Jurkat, Clone E6-1 (cell line): ENCODE data around the gene ARHGEF28.

Source experiments
- DNase-seq: peaks from one replicate; pipeline ENCODE4 v3.0.0-alpha.2; 2011; ENCODE audit warnings: low read depth, low spot score
- H3K4me3 ChIP-seq: 2 replicates; pipeline ENCODE4 v1.5.1; 2011; ENCODE audit warnings: mild to moderate bottlenecking, low read length, control low read depth, moderate library complexity

Gene ARHGEF28

DNA sequence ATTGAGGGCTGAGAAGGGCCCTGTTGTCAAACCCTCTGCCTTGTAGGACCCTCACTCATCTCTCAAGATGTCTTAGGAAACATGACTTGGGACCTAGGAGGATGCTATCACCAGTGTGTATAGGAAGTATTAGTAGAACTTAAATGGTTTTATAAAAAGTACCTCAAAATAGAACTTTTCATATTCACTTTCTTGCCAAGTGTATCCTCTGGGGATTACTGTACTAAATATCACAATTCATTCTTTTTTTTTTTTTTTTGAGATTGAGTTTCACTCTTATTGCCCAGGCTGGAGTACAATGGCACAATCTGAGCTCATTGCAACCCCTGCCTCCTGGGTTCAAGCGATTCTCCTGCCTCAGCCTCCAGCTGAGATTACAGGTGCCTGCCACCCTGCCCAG lies 56.2 kb downstream of the ARHGEF28 start:
- DNase-seq = no peak

DNA sequence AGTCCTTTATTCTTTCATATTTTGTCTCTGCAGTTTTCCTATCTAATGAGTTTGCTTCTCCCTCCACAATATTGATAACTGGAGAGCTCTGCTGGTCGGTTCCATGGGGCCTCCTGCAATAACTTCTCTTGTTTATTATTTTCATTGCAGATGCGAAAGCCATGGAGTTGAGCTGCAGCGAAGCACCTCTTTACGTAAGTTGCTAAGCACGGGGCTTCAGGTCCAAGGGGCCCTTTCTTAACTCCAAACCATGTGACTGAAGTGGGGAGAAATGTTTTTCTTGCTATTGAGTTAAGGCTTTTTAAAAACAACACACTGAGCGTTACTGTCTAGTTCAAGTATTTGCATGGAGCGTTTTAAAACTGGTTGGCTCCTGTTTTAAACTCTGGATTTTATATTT lies 58.7 kb downstream of the ARHGEF28 start:
- H3K4me3 ChIP-seq = no peak overlapping the region
- no peak for DNase-seq

More for the DNA sequence above, 56.2 kb downstream of the ARHGEF28 start:
- no peak overlapping the region for H3K4me3 ChIP-seq

DNA sequence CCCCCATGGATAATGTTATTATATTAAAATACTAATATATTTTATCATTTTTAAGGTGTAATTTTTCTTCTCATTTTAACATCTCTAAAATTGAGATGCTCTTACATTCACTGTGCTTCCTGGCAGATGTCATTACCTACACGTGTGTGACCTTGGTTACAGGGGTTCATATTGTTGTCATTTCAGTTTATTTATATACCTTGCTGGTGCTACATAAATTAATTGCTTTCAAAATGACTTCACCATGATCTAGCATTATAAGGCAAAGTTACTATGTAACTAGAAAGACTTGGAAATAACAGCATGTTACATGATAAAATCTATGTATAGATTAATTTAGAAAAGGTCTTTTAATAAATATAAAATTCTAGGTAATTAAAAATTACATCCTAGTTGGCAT lies 60.9 kb downstream of the ARHGEF28 start:
- no peak for DNase-seq
- H3K4me3 ChIP-seq = no peak overlapping the region

DNA sequence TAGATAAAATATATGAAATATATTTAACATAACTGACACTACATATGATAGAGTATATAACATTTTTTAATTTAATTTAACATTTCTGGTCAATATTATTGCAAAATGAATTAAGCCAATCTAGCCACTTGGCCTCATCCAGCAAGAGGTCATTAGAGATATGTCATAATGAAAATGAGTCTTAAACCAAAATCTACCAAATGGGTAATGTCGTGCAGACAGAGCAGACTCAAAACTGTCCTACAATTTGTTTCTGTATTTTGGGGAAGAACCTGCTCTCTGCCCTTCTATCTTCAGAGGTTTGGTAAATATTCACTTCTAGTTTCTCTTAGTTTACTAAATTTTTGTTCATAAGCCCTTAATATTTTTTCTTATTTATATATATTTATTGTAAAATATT lies 61.4 kb downstream of the ARHGEF28 start:
- no peak overlapping the region for H3K4me3 ChIP-seq
- DNase-seq = no peak

DNA sequence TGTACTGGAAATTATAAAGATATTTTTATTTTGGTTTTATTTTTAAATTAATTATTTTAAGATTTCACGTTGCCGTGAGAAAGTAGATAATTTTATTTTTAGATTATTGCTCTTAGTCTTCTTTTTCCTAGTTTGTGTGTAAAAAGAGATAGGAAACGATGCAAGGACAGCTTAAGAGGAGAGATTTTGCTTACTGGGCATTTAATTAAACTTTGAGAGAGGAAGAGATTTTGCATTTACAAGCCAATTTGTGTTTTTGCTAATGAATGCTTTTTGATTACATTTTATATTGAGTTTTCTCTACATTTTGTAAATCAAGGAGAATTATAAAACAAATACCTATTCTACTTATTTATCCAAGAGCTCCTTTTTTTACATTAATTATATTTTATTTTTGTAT lies 64.0 kb downstream of the ARHGEF28 start:
- no peak overlapping the region for H3K4me3 ChIP-seq
- no peak for DNase-seq

DNA sequence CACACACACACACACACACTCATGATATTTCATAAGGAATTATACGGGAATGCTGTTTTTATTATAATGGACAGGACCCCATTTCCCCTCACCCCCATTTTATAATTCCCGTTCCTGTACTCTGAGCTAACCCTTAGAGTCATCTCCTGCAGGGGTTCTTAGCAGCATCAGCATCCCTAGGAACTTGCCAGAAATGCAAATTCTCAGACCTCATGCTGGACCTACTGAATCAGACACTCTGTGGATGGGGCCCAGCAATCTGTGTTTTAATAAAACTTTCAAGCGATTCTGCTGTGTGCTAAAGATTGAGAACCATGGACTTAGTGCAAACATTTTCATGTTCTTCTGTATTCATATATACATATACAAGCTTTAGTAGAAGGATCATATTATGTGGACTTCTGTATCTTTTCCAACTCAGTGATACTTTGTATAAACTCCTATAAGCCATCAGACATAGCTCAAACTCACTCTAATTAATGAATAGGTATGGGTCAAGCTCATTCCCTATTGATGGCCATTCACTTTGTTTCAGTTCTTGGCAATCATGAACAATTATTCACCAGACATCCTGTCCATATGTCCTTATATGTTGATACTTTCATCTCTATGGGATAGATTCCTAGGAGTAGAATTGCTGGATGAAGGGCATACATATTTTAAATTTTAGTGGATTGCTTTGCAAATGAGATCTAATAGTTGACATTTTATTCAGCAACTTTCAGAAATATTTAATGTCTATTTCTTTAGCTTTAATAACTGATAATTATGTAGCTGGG lies 65.5 kb downstream of the ARHGEF28 start:
- no peak for DNase-seq
- no peak overlapping the region for H3K4me3 ChIP-seq

DNA sequence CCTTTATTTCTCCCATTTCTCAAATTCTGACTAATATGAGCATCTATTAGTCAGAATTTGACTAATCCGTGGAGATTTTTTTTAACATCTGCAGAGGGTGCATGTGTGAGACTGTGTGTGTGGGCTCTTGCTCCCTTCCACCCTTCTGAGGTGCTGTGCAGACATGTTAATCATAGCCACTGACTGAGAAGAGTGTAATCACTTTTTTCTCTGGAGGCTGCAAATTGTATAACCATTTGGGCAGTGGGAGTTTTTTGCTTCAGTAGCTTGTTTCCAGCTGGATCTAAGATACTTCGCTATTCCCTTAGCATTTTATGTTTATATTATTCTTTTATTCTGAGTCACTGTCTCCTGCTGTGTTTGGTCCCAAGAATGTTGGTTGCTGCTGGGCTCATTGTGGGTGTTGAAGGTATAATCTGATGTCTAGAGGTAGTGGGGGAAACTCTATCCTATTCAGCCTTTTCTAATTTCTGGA lies 66.2 kb downstream of the ARHGEF28 start:
- no peak overlapping the region for H3K4me3 ChIP-seq
- no peak for DNase-seq

DNA sequence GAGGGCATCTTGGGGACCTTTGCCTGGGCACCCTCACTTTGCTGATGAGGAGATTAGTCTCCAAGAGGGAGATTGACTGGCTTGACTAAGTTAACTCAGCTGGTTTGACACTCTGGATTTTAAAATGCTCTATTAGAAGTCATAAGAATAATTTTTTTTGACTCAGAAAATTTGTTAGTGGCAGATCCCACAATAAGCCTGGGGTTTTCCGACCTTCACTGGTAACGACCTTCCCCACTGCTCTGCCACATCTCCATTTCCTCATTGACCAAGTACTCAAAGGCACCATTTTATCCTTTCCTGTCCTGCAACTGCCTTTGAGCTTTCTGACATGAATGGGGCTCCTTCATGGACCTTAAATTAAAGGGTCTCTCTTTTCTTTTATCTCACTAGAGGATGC lies 67.0 kb downstream of the ARHGEF28 start:
- no peak for DNase-seq
- no peak overlapping the region for H3K4me3 ChIP-seq

DNA sequence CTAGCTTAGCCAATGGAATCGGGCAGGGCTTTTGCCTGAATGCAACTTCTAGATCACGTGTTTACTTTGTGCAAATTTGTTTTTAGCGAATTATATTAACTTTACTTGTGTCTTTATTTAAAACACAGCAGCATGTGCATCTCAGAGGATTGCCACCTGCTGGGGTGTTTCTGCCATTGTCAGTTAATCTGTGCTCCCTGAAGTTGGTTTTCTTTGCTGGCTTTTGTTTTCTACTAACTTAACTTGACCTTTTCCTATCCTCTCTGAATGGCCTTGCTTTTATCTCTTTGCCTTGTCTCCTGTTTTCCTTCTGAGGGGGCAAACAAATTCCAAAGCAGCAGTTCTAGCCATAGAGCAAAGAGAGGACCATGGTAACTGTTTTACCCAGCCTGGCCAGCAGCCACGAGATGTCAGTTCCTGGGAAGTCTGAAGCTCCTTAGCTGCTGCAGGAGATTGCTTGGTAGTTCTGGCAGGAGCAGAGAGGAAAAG lies 67.6 kb downstream of the ARHGEF28 start:
- DNase-seq = no peak
- no peak overlapping the region for H3K4me3 ChIP-seq

DNA sequence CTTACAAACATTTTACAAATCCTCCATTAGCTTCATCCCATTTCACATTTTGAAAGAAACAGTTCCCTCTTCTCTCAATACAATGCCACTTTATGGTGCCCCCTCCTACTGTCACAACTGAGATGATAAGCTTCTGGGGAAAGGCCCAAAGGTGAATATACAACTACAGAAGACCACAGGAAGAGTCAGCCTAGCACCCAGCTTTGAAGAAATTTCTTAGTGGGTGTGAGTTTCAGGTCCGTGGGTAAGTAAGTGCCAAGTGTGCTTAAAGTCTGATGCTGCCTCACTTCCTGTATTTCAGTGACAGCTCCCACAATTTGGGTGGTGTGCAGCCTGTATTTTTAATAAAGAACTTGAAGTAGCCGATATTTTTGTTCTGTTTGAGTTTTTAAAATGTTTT lies 68.1 kb downstream of the ARHGEF28 start:
- no peak for DNase-seq
- H3K4me3 ChIP-seq = no peak overlapping the region

DNA sequence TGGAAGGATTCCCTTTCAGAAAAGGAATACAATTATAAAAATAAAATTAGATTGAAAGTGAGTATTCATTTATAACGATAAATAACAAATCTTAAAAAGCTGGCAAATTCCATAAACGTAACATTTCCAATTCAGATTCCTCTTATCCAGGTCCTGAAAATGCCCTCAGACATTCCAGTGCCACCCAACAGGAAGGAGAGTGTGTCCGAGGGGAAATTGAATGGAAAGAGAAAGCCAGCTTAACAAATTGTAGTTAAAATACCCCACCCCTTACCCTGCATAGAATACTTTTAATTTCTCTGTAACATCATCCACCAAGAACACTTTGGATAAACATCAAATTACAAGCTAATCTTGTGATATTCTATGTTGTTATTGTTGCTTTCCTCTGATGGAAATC lies 72.0 kb downstream of the ARHGEF28 start:
- no peak for DNase-seq

DNA sequence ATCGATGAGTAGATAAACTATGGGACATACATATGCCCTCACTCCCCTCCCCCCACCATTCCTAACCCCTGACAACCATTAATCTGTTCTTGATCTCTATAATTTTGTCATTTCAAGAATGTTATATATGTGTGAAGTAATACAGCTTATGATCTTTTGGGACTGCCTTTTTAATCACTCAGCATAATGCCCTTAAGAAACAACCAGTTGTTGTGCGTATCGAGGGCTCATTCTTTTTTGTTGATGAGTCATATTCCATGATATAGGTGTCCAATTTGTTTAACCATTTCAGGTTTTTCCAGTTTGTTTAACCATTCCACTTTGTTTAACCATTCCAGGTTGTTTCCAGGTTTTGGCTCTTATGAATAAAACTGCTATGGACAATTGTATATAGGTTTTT lies 75.6 kb downstream of the ARHGEF28 start:
- H3K4me3 ChIP-seq = no peak overlapping the region
- DNase-seq = no peak

More for the DNA sequence above, 72.0 kb downstream of the ARHGEF28 start:
- no peak overlapping the region for H3K4me3 ChIP-seq

DNA sequence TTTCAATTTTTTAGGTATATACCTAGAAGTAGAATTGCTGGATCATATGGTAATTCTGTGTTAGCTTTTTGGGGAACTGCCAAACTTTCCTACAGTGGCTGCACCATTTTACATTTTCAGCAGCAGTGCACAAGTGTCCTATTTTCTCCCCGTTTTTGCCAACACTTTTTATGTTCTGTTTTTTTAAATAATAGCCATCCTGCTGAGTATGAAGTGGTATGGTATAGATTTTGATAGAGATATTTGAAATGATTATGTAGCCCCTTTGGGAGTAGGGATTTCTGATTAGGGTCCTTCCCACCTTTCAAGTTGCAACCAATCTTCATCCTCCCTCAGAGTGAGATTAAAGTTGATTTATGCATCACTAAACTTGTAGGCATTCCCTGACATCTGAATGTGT lies 76.5 kb downstream of the ARHGEF28 start:
- no peak for DNase-seq
- no peak overlapping the region for H3K4me3 ChIP-seq

DNA sequence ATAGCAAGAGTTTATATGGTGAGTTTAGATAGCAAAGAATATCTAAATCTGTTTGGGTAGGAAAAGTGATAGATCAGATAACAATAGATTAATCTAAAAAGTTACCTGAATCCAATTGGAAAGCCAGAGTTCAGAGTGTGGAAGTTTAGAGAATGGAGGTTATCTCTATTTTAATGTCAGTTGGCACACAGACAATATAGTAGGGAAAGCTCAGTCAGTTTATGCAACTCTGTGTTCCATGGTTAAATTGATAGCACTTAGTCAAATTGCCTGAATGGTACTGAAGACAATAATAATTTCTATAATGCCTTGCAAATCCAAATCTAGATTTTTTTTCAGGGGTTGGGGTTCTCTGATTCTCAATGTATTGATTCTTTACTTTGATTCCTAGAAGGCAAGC lies 77.0 kb downstream of the ARHGEF28 start:
- no peak overlapping the region for H3K4me3 ChIP-seq
- no peak for DNase-seq

DNA sequence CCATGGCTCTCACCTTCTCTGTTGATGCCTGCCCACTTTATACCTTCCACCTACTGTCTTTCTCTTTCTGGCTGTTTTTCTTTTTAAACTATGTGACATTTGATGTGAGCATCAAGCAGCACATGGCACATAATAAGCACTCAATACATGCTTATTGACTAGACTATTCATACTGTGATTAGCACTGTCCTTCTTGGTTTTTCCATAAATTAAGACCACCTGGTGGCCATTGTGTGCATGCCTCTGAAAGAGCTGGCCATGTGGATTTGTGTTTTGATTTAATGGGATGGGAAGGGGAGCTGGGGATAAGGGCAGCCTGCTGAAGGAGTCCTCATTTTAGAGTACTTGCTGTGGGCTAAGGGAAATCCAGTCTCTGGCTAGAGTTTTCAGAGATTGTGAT lies 79.4 kb downstream of the ARHGEF28 start:
- H3K4me3 ChIP-seq = no peak overlapping the region
- DNase-seq = no peak

DNA sequence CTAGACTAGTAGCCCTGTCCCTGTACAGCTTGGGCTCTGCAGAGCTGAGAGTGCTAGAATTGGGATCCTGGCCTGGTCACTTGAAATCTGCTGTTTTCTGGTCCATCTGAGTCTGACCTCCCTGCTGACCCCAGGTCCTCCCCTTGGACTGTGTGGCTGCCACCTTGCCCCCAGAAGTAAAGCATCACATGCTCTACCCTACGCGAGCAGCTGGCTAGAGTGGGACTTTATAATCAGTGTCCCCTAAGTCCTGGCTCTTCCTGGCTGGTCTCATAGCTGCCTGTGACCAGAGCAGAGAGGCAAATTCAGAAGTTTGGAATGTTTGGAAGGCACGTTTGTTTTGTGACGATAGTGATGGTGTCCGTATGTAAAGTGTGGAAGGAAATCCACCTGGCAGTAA lies 81.0 kb downstream of the ARHGEF28 start:
- H3K4me3 ChIP-seq = no peak overlapping the region
- no peak for DNase-seq

DNA sequence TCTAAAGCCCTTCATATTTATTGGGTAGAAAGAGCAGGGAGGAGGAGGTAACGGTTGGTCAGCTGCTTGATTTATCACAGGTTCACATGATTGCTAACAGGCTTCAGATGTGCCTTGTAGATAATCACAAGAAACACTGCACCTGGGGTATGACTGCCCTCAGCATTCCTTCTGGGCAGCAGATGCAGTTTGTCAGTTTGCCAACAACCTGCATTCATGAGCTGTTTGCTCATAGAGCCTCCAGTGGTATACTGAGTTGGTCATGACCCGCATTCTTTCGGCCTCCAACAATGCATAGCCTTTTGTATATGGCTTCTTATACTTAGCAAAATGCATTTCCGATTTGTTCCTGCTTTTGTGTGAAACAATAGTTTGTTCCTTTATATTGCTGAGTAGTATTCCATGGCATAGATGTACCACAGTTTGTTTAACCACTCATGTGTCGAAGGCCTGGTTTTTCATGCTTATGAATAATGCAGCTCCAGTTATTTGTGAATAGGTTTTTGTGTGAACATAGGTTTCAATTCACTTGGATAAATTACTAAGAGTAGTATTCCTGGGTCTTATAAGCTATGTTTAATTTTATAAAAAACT lies 83.6 kb downstream of the ARHGEF28 start:
- no peak overlapping the region for H3K4me3 ChIP-seq

DNA sequence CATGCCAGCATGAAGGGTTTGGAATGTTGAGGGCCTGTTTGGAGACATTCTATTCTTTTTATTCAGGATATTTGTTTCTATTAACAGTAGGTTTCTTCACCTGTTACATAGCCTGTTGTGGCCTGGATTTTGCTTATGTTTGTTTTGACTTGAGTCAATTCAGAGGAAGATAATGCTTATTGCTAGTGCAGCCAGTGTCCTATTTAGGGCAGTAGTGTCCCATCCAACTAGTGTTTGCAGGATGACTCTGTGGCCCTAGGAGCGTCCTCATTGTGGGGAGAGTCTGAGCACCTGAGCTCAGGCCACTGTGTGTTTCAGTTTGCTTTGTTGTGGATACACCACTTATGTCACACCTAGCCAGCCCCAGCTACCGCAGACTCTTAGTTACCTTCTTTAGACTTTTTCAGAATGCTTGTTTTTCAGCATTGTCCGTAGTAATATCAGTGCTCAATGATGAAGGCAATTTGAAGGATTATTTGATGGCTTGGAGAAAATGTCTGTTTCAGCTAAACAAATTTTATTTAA lies 90.3 kb downstream of the ARHGEF28 start:
- H3K4me3 ChIP-seq = no peak overlapping the region
- no peak for DNase-seq

More for the DNA sequence above, 83.6 kb downstream of the ARHGEF28 start:
- DNase-seq = no peak

DNA sequence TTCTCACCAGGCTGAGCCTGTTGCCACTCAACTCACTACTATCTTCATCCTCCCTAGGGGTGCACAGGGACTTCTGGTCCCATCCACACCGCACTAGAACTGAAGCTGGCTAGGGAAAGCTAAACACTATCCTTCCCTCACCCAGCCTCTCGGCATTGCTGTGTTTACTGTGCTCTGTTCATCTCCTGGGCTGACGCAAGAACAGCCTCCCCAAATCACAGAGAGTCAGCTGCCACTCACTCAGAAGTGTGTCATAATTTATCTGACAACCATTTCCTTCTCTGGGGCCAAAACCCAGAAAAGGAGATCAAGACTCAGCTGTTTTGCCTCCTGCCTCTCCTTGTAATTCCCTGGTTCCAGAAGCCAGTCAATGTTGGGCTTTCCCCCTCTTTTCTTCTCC lies 92.8 kb downstream of the ARHGEF28 start:
- H3K4me3 ChIP-seq = no peak overlapping the region
- DNase-seq = no peak

DNA sequence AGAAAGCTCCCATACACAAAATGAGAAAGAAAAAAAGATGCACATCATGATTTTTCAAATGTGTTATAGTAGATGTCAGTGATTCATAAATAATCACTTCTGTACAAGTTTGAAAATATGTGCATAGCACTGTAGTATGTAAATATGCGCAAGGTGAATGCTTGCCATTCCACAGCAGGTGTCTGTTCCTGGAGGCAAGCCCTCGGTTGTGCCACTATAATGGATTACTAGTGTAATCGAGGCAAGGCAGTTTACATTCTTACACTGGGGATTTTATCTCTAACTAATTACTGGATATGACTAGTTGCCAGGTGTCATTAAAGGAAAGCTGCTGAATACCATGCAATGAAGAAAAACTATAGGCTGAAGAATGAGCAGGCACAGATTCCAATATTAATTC lies 93.6 kb downstream of the ARHGEF28 start:
- no peak overlapping the region for H3K4me3 ChIP-seq
- no peak for DNase-seq
